Kidney glomerular epithelial cell (primary cell): ENCODE data around the gene SLC35B2.

Experiments
- DNase-seq: peaks from one replicate; lab custom pipeline; 2025; lab: John Stamatoyannopoulos, UW

The SLC35B2 gene, protein sequence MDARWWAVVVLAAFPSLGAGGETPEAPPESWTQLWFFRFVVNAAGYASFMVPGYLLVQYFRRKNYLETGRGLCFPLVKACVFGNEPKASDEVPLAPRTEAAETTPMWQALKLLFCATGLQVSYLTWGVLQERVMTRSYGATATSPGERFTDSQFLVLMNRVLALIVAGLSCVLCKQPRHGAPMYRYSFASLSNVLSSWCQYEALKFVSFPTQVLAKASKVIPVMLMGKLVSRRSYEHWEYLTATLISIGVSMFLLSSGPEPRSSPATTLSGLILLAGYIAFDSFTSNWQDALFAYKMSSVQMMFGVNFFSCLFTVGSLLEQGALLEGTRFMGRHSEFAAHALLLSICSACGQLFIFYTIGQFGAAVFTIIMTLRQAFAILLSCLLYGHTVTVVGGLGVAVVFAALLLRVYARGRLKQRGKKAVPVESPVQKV

DNA sequence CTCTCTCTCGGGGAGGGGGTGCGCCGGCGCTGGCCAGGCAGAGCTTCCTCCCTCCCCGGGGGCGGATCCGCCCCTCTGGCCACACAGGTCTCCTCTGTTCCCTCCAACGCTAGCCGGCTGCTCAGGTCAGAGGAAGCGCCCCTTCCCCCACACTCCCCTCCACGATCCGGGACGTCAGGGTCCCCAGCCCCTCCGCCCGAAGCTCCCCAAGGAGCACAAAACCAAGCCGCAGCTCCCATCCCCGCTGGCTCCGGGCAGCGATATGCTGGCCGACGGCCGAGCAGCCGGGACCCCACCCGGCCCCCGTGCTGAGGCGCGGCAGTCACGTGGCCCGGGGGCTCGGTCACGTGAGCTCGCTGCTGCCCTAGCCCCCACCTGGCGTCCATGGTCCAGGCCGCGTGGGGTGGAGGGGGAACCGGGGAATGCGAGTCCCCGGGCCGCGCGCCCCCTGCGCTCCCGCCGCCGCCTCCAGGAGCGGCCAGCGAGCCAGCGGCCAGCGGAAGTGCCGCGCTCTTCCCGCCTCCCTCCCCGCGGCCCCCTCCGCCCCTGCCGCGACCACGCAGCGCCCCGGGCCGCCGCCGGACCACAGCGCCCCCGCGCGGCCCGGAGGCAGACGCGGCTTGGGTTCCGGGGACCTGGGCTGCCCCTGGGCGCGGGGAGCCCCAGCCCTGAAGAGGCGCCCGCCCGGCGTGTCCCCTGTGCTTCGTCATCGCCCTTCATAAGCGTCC lies at the start of gene SLC35B2:
Gene SLC35B2 (minus strand): TSS at position 504 of the 728 bp plus-strand sequence. CDS start 118 bp downstream, at position 386.
- peak; percentile 66 for DNase-seq

DNA sequence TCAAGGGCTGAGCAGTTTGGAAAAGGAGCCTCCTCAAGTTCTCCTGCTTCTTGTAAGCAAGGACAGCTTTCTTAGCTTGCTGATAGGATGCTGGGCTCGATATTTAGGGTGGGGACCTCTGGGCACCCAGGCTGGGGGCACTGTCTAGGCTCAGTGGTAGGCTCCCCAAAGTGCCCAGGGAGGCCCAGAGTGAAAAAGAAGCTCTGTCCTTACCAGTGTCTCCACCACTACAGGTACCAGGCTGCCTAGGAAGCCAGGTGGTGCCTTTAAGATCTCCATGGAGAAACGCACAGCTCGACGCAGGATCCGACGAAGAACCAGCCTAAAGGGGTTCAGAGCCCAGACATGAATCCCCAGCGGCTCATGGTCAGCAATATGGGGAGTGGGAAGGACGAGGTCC lies 49.4 kb upstream of the SLC35B2 start:
- DNase-seq: no peak

DNA sequence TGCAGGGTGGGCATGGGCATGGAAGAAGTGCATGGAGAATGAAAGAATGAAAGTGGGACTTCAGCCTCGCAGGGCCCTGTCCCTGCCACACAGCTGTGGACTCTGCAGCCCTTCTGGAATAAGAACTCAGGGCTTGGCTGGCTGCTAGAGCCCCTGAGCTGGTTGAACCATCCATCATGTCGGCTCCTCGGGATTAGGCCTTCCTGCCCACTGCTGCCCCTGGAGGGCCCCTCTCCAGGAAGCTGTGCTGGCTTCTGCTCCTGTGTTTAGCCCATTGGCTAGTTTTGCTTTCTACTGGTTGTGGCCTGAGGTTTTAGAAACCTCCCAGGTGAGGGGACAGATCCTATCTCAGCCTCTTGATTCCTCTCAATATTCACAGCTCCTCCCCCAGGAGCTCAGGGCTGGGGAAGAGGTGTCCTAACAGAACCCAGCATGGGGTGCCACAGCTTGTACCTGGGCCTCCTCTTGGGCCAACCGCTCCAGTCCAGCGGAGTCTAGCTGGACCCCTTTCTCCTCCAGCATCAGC lies 47.9 kb upstream of the SLC35B2 start:
- DNase-seq: no peak

DNA sequence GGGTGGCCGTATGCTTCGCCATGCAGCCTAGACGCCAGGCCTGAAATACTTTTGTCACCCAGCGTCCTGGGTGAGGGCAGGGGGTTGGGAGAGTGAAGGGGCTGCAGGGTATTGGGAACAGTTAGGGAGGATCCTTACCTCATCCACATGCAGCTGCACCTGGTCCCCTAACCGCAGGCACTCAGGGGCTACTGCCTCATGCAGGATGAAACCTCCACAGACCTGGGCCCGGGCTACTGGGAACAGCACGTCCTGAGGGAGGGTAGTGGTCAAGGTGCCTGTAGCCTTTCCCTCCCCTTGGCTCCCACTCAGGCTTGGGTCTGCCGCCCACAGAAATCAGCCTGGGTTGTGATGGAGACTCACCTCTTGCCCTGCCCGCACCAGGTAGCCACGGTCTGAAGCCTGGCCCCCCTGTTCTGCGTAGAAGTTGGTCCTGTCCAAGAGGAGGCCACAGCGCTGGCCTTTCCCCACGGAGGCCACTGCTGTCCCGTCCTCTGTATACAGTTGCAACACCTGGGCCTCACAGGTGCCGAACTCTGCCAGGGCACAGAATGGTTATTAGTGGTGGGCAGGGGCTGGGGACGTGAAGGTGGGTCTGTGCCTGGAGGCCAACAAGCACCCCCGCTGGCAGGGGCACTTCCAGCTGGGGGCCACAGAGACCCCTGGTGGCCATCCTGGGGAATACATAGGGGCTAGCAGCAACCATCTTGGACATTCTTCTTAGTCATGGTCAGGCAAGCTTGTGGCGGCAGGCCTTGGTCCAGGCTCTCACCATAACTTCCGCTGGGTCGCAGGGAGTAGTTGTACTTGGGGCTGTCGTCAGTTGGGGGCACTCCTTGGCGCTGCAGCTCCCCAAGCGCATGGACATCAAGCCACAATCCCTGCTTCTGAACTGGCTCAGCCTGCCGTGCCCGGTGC lies 47.2 kb upstream of the SLC35B2 start:
- peak; percentile 3 for DNase-seq

DNA sequence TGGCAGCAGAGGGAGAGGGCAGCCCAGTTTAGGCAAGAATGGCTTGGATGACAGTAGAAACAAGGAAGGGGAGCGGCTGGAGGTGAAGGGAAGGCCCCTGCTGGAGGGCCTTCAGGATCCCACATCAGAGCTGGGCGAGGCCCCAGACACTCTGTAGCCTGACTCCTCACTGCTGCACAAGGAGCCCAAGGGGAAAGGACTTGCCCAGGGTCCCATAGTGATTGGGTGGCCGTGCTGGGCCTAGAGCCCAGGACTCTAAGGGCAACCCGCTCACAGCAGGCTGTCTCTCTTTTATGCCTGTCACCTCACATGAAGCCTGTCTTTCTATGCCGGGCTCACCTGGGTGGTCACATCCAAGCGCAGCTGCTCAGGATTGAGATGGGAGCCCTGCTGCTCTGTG lies 46.5 kb upstream of the SLC35B2 start:
- DNase-seq: no peak

DNA sequence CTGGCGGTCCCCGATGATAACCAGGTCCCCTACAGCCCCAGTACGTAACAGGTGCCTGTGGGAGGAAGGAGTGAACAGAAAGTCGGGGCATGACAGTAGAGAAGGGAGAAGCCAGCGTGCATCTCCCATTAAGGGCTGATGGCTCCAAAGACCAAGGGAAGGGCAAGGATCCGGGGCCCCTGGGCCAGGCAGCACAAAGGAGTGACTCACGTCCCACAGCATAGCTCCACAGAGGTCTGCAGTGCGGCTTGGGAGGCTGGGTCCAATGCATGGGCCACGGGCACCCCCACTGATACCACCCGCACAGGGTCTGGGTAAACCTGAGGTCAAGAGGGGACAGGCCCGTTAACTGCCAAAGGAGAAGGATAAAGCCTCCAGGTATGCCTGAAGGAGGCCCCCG lies 45.5 kb upstream of the SLC35B2 start:
- no peak for DNase-seq

DNA sequence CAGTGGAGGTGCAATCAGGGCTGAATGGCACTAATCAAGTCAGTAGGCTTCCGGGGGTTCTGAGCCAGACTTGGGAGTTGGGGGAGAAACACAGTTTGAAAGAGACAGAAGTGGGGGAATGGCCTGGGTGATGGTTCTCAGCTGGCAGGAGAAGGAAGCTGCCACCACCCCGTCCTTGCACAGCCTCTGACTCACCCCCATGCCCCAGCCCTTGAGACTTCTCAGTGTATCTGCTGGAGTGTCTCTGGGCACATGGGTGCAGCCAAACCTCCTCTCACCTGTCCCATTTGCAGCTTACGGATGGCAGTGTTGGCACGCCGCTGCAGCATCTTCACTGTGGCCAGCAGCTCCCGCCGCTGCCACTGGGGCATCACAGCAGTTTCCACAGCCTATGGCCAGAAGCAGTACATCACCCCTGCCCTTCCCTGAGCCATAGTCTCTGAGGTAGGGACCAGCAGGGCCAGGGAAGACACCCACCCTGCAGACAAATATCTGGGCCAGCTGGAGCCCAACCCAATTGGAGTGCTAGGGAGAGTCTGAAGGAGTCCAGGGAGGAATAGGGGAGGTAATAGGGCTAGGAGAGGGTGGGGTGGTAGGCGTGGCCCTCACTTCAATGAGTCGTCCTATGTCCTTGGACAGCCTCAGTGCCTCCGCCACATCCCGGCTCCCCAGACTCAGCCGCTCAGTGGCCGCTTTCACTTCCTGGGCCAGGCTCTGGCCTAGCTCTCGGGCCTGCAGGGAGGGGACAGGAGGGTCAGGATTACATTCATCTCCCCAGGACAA lies 44.6 kb upstream of the SLC35B2 start:
- no peak for DNase-seq

DNA sequence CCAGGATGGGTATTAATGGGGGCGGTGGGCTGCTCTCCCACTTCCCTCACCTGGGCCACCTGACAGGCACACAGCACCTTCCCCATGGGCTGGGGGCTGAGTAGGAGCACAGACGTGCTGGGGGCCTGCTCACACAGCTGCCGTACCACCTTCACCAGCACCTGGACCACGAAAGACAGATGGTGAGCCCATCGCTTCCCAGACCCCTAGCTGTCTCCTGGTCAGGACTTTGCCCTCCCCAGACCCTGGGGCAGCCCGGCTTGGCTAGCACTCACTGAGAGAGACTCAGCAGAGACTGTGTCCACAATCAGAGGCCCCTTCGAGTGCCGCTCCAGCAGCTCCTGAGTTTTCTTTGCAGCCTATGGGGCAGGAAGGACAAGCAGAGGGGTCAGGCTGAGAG lies 43.8 kb upstream of the SLC35B2 start:
- DNase-seq: no peak

DNA sequence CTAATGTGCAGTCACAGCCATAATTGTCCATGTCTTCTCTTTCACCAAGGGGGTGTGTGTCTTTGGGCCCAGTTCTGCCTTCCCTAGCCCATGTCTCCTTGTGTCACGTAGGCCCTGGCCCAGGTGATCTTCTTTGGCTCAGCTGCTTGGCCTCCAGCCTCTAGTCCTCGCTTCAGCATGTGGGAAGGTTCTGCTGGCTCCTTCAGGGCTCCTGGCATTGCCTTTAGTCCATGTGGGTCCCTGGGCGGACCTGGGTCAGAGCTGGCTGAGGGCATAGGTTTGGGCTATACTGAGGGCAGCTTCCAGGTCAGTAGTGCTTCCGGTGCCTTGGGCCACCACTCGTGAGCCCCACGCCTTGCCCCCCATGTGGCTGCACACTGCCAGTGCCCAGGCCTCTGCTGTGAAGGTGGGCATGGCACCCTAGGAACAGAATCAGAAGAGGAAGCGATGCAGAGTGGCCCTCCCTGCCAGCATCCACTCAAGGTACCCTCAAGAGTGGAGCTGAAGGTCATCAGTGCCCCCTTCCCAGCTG lies 43.0 kb upstream of the SLC35B2 start:
- no peak for DNase-seq

DNA sequence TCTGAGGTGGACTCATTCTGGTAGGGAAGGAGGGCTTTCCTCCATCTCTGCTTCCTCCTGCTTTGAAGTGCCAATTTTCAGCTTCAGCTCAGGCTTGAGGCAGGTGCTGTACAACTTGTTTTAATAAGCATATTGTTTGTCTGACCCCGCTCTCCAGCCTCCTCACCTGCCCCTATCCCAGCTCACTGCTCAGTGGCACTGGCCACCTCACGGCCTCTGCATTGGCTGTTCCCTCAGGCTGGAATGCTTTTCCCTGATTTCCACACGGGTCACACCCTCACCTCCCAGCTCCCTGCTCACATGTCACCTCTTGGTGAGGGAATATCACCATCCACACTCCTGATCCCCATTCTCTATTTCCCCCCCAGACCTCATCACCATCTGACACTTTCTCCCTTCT lies 41.5 kb upstream of the SLC35B2 start:
- no peak for DNase-seq

DNA sequence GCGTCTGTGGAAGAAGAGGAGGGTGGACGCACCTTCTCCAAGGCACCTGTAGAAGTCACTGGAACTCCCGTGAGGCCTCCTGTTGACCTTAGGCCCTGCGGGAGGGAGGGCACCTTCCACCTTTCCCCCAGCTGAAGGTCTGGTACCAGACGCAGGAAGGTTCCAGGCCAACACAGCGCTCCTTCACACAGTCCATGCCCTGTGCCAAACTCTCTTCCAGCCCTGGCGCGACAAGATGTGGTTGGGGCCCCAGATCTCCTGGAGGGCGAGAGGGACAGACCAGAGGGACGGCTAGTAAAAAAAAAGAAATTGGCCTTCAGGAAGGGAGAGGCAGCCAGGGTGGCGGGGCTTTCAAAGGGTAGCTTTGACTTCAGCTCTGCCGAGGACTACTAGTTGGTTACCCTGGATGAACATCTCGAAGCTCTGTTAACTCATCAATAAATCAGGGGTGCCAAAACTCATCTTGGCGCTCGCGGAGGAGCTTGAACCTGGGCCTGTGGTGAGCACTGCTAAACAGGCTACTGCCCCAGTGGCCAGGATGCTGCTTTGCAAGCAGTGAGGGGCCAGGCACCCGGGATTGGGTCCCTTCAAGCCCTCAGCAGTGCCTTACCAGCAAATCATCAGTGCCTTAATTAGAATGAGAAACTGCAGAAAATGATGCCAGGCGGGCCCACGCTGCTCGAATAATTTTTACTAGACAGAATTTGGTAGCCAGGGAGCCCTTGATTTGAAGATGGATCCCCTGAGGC lies 40.9 kb upstream of the SLC35B2 start:
- no peak for DNase-seq

DNA sequence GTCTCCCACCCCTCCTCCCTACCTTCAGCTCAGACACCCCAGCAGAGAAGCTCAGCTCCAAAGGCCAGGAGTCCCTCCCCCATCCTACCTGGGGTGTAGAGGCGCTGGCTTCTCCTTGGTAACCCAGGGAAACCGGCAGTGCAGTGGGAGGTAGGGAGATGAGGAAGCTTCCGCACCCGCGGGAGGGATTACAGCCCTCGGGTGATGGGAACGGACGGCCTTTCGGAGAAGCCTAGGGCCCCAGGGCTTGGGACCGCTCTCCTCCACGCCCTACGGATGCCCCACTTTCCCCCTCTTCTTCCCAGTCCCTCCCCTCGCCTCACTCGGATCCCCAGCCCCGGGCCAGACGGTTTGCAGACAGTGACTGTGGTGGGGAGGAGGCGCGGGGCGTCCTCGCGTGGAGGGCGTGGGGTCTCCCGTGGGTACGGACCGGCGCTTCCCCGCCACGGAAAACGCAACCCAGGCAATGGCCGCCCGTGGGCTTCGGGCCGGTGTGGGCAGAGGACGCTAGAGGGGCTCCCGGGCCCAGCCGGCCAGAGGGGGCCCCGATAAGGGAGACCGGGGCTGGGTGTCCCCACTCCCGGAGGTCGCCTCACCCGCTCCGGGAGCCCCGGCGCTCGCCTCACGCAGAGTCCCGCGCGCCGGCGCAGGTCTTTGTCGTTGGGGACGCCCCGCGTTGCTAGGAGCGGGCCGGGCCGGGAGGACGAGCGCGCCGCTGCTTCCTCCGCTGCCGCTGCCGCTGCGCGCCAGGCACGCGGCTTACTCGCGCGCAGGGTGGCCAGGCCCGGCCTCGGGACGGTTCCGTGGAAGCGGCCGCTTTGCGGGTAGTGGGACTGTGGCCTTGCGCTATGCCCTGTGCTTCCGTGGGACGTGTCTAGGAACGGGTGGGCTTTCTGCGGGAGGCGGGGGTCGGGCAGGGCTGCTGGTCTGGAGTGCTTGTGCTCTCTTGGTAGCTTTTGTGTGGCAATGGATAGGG lies 40.0 kb upstream of the SLC35B2 start:
- DNase-seq: no peak

DNA sequence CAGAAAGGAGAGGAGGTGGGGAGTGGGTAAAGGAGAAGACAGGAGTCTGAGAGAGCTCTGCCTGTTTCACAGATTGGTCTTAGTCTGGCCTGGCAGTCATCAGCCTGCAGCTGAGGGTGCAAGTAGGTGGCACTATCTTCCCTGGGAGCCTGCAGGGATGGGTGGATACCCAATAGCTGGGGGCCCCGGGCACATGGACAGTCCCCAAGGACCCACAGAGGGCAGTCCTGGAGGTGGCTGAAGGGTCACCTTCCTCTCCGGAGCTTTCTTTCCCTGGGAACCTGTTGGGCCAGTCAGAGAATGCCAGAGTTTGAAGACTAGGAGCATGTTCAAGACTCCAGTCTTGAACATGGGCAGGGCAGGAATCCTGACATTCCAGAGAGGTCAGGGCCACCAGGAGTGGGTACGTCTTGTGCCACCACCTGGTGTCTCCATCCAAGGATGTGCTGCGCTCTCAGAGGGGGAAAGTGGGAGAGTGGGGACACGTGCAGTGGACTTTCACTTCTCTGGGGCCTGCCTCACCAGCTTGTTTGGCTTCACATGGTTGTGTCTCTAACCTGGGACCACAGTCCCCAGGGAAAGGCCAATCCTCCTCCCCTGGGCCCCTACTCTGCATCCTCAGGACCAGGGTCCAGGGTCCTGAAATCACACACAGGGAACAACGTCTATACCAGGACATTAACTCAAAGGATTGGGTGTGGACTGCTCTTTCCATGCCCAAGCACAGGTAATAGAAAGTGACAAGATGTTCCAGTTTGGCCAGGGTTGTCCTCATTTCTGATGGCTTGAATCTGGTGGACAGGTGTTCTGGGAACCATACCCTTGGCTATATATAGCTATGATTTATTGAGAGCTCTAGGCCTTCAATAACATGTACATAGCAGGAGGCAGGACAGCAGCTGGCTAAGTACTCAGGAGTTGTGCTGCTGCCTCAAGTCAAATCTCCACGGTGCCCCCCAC lies 37.8 kb upstream of the SLC35B2 start:
- DNase-seq: no peak

DNA sequence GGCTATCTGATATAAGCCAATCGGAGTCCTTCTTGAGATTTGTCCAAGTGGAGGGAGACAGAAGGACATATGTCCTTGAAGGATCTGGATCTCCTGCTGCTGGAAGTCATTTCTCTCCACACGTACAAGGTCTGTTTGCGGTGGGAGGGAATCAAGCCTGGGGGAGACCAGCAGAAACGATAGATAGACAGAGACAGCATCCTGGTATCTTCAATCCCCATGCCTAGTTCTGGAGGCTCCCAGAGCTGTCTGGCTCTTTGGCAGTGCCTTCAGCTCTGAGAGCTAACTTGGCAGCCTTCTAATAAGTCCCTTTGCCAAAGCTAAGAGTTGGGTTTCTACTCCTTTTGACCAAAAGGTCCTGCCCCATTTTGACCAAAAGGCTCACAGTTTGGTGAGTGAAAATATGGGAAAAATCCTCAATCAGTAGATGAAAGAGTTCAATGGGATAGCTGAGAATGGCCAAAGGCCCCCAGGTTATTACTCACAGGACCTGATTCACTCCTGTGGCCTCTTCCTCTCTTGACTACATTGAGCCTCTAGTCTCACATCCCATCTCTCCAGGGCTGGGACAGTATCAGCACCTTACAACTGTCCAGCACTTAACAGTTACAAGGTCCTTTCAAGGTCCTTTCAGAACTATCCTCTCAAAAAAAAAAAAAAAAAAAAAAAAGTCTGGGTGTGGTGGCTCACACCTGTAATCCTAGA lies 35.5 kb upstream of the SLC35B2 start:
- DNase-seq: no peak

DNA sequence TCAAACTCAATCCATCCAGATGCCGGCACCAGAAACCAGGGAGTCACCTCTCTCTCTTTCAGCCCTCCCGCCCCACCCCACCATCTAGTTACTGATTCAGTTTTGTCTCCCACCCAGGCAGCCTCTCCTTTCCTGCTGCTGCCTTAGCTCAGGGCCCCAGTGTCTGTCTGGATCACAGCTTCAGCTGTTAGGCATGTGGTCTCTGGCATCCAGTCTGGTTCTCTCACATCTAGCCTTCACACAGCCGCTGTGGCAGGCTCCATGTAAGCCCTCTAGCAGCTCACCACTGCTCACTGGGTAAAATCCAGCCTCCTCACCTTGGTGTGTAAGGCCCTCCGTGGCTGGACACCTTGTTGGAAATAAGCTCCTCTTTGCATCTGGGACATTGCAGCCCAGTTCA lies 34.5 kb upstream of the SLC35B2 start:
- DNase-seq: no peak

DNA sequence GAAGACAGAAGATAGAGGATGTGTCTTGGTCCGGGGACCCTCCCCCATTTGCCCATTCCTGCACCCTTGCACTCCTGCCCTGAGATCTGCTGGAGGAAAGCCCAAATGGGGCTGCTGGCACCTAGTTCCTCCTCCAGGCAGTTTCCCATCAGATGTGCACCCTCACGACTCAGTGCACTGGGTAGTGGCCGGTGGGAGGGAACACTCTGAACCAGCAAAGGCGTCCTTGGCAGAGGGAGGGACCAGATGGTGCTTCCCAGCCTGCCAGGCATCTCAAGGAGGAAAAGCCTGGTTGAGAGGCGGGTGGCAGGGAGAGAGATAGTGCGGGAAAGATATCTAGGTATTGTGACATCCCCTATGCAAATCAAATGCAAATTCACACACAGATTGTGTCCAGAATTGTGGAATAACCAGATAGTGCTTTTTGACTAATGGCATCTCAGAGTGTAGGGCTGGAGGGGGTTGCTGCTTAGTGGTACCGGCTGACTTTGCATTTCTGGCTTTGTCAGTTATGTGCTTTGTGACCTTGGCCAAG lies 32.5 kb upstream of the SLC35B2 start:
- DNase-seq: no peak

DNA sequence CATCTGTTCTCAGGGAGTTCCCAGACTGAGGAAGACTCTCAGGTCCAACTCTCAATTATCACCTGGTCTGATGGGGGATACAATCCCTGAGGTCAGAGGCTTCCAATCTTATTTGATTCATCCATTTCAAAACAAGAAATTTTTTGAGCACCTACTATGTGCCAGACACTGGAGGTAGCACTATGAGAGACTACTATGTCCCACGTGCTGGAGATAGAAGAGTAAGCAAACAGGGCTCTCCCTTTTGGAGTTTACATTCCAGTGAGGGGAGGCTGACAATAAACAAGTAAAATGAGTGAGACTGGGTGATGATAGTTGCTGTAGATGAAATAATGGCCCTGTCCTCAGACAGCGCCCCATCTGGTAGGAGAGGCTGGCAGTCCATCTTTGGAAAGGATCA lies 29.4 kb upstream of the SLC35B2 start:
- no peak for DNase-seq
